Muscle layer of duodenum (tissue), 2 donors: ENCODE results near the gene RFTN1.
A peak's percentile ranks its signal among the peaks of the same experiment; 100 is the strongest.

ENCODE experiments used
- H3K27ac ChIP-seq: one replicate; pipeline ENCODE4 v1.7.0; 2013; ENCODE audit warnings: mild to moderate bottlenecking, low read length
- H3K27me3 ChIP-seq: one replicate; pipeline ENCODE4 v1.7.0; 2013; ENCODE audit warnings: low read depth, mild to moderate bottlenecking, control low read depth, low read length
- H3K36me3 ChIP-seq, 2 donors: one replicate each; pipeline ENCODE4 v1.7.0; 2013; ENCODE audit warnings: low read length in 2 of 2, control low read depth in 1 of 2, mild to moderate bottlenecking in 1 of 2; ENCODE audit not compliant: insufficient read depth in 2 of 2, control insufficient read depth in 1 of 2
- H3K4me1 ChIP-seq, 2 donors: one replicate each; pipeline ENCODE4 v1.7.0; 2013; ENCODE audit warnings: low read length in 2 of 2, mild to moderate bottlenecking in 2 of 2, control low read depth in 1 of 2, moderate library complexity in 1 of 2; ENCODE audit not compliant: insufficient read depth in 2 of 2, control insufficient read depth in 1 of 2
- H3K4me3 ChIP-seq, 2 donors: one replicate each; pipeline ENCODE4 v1.7.0; 2013; ENCODE audit warnings: low read length in 2 of 2, low read depth in 1 of 2, mild to moderate bottlenecking in 1 of 2
- H3K9me3 ChIP-seq, 2 donors: one replicate each; pipeline ENCODE4 v1.7.0; 2013; ENCODE audit warnings: low read length in 2 of 2, control low read depth in 1 of 2, mild to moderate bottlenecking in 1 of 2; ENCODE audit not compliant: control insufficient read depth in 1 of 2
- donor health status: healthy.

The RFTN1 gene

DNA sequence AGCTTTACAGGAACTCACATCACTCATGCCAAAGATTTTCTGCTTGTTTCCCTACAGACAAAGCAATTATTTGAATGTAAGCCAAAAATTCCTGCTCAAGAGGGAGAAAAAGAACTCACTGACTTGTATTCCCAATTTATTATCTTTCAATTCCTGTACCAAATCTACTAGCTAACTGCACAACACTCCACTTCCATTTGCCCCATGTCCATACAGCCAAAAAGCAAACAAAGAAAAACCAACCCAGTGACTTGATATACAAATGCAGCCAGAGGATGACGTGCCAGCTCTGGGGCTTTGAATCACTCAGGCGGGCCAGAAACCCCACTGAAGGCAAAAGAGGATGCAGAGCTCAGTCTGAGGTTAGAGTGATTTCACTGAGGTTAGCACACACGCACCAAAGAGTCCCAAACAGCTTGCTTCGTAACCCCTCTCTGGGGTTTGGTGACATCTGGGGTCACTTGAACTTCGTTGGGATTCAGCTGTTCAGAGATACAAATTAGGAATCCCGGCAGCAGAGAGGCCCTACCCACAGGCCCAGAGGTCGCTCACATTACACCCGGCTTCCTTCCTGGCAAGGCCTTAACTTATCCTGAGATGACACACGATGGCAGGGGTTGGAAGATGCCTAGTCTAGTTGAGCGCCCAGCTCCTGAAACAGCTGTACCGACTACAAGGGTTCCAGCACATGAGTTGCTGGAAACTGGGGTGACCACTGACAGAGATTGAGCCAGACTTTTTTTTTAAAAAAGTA lies 1.6 kb downstream of the RFTN1 start:
- no peaks in the 10 kb centered on the region for H3K27me3 ChIP-seq
- no peaks in the 10 kb centered on the region for H3K36me3 ChIP-seq
- peak overlapping the region; percentile 53 for H3K27ac ChIP-seq
- peaks cover 12 to 19% of the 10 kb centered on the region in 2 donors for H3K4me1 ChIP-seq
- no peaks in the 10 kb centered on the region for H3K9me3 ChIP-seq
- peak overlapping the region; percentile 68 to 82 for H3K4me3 ChIP-seq

DNA sequence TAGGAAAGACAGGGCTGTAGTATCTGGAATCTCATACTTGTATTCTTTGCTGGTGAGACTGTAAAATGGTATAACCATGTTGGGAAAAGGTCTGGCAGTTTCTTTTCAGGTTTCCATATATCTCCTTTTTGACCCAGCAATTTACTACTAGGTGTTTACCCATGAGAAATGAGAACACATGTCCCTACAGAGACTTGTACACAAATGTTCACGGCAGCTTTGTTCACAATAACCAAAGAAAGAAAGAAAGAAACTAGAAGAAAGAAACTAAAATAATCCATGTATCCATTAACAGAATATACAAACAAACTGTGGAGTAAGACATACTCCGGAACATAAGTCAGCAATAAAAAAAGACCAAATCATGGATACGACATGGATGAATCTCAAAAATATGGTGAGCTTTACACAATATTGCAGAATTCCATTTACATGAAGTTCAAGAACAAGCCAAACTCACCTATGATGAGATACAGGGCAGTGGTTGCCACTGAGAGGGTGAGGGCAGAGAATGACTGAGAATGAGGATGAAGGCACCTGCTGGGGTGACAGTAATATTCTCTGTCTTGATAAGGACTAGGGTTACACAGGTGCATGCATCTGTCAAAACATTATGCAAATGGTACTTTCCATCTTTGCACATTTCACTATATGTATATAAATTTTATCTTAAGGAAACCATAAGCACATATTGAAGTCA lies 2.7 kb downstream of the RFTN1 start:
- peaks cover 12 to 19% of the 10 kb centered on the region in 2 donors for H3K4me1 ChIP-seq
- peak overlapping the region; percentile 53 for H3K27ac ChIP-seq
- H3K36me3 ChIP-seq = no peaks in the 10 kb centered on the region
- peak overlapping the region in 1 of 2 donors; percentile 68 for H3K4me3 ChIP-seq
- no peaks in the 10 kb centered on the region for H3K9me3 ChIP-seq
- no peaks in the 10 kb centered on the region for H3K27me3 ChIP-seq

DNA sequence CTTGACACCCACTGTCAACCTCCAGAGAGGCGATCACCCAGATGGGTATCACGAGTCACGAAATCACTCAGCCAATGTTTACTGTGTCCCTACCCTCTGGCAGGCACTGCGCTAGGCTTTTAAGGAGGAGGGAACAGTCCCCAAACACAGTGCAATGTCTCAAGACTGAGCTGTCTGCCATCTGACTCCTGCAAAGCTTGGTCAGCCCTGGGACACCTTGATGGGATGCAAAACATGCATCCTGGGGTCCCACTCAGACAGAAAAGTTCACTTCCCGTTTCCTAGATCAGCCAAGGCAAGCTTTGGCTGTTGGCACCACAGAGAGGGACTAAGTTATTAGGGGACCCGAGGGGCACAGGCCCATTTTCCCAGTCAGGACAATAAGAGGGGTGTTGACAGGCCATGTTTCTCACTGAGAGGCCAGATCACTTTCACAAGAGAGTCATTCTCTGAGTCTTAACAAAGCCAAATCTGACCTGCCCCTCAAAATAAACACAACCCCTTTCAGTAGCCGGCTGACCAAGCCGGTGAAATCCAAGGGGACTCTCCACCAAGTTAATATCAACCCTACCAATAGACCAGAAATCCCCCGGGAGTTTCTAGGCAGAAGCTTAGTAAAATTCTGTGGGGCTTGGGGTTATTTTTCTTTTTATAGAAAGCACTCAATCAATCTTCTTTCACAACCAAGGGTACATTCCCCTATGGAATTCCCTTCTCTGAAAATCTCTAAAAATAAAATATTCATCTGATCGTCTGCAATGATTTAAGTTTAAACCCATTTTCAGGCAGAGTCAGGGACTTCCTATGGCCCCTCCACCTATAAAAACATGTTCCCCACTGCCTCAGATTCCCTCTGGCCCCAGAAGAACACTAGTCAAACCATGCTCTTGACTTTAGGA lies 3.5 kb downstream of the RFTN1 start:
- Histone ChIP-seq H3K27me3 (no peaks in the 10 kb centered on the region), H3K36me3 (no peaks in the 10 kb centered on the region), H3K9me3 (no peaks in the 10 kb centered on the region), H3K27ac (no peak overlapping the region), H3K4me1 (peaks cover 12 to 19% of the 10 kb centered on the region in 2 donors), H3K4me3 (no peak overlapping the region)

DNA sequence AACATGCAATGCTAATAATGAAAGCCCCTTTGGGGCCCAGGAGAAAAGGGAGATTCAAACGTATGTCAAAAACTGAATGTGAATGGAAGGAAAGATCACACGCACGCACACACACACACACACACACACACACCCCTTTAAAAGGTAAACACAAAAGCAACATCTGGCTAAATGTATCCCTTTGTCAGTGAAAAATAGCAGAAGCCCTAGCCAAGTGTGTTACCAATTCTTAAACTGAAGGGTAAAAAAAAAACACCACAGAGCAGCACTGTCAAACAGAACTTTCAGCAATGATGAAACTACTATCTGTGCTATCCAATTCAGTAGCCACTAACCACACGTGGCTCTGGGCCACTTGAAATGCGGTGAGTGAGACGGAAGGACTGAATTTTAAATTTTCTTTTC lies 4.9 kb downstream of the RFTN1 start:
- H3K27ac ChIP-seq = no peak overlapping the region
- no peak overlapping the region for H3K4me3 ChIP-seq
- H3K4me1 ChIP-seq = peaks cover 12 to 19% of the 10 kb centered on the region in 2 donors
- H3K36me3 ChIP-seq = no peaks in the 10 kb centered on the region
- no peaks in the 10 kb centered on the region for H3K27me3 ChIP-seq
- H3K9me3 ChIP-seq = no peaks in the 10 kb centered on the region

DNA sequence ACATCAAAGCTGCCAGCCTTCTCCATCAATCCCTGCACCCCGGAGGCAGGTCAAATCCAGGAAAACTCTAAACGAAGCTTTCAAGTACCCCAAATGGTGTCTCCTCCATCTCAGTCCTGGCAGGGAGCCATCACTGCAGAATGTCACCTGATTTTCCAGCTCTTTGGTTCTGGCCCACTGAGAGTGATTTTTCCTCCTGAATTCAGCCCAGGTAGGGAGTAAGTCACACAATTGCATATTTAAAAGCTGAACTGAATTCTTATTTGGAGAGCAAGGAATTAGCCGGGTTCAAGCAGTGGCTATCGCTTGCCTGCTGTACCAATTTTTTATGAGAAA lies 5.3 kb downstream of the RFTN1 start:
- H3K9me3 ChIP-seq = no peaks in the 10 kb centered on the region
- H3K36me3 ChIP-seq = no peaks in the 10 kb centered on the region
- no peak overlapping the region for H3K27ac ChIP-seq
- H3K4me3 ChIP-seq = no peak overlapping the region
- peaks cover 12 to 19% of the 10 kb centered on the region in 2 donors for H3K4me1 ChIP-seq
- no peaks in the 10 kb centered on the region for H3K27me3 ChIP-seq

DNA sequence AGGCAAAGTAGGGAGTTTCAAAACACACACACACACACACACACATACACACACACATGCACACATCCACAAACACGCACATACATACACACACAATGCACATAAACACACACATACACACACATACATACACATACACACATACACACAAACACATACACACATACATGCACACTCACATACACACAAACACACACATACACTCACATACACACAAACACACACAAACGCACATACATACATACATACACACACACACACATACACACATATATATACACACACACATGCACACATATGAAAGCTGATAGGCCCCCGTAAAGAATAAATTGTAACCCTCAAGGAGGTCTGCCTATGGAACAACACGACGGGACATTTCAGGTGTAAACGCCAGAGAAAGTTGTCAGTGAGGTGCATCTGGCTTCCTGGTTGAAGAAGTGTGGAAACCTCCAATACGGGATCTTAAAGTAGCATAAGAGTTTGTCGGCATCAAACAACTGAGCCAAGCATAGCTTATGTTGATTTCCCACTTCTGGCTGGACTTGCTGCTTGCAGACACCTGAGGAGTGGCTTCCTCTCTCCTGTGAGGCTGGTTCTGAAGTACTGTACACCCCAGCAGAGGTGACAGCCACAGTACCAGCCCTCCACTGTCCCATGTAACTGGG lies 5.8 kb downstream of the RFTN1 start:
- Histone ChIP-seq H3K27ac (no peak overlapping the region), H3K4me1 (peaks cover 12 to 14% of the 10 kb centered on the region in 2 donors), H3K9me3 (no peaks in the 10 kb centered on the region), H3K27me3 (no peaks in the 10 kb centered on the region), H3K4me3 (no peak overlapping the region), H3K36me3 (no peaks in the 10 kb centered on the region)

DNA sequence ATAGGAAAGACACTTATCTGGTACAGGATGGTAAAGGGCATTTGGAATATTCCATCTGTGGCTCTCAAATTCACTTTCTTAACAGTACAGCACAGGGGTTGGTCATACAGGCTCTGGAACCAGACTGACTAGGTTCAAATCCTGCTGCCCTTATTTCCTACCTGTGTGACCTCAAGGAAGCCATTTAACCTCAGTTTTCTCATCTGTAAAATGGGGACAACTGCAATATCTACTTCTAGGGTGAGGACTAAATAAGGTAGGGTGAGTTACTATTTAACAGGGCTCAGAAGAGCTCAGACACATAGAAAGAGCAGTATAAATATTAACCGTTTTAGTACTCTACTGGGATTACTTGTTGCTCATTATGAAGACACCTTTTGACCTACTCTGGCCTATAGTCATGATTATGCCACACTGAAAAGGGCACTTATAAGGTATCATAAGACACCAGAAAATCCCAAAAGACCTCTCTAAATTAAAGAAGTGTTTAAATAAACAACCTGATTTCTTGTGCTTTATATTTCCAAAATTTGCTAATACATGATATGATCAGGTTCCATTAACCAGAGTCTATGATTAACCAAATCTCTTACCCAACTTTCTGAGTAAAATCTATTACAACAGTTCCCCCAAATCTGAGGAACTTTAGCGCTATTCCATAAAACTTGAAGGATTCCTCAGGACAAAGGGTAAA lies 6.5 kb downstream of the RFTN1 start:
- Histone ChIP-seq H3K9me3 (no peaks in the 10 kb centered on the region), H3K4me3 (no peak overlapping the region), H3K4me1 (peaks cover 8 to 12% of the 10 kb centered on the region in 2 donors), H3K36me3 (no peaks in the 10 kb centered on the region), H3K27ac (no peak overlapping the region), H3K27me3 (no peaks in the 10 kb centered on the region)

DNA sequence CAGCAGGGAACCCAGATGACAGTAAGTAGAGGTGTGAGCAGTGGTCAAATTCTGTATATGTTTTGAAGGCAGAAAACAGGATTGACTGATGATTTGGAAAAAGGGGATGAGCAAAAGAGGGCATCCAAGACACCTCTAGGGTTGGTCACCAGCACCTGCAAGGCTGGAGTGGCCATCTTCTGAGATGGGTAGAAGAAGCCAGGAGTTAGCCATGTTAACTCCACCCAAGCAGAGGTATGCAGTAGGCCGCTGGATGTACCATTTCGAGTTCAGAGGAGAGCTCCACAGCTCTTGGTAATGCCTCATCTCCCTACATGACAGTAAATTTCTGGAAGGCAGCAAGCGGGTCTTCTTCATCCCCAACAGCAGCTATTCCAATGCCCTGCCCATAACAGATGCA lies 7.0 kb downstream of the RFTN1 start:
- Histone ChIP-seq H3K36me3 (no peaks in the 10 kb centered on the region), H3K27ac (no peak overlapping the region), H3K4me3 (no peak overlapping the region), H3K9me3 (no peaks in the 10 kb centered on the region), H3K27me3 (no peaks in the 10 kb centered on the region), H3K4me1 (peaks cover 6 to 12% of the 10 kb centered on the region in 2 donors)

DNA sequence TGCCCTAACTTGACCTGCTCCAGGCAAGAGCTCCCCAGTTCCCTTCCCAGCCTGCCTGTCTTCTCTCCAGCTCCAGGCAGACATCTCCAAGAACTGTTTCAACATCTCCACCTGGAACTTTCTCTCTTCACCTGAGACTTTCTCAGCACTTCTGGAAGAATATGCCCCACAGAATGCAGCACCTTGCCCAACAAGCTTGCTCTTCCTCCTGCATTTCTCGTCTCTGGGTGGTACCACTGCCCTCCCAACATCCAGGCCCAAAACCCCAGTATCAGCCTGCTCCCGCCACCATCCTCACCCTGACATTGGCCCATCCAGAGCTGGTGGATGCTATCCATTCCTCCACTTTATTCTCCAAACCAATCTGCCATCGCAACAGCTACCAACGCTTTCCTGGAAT lies 8.8 kb downstream of the RFTN1 start:
- Histone ChIP-seq H3K9me3 (no peaks in the 10 kb centered on the region), H3K27me3 (no peaks in the 10 kb centered on the region), H3K4me1 (peaks cover 3 to 8% of the 10 kb centered on the region in 2 donors), H3K36me3 (no peaks in the 10 kb centered on the region), H3K27ac (no peak overlapping the region), H3K4me3 (no peak overlapping the region)

DNA sequence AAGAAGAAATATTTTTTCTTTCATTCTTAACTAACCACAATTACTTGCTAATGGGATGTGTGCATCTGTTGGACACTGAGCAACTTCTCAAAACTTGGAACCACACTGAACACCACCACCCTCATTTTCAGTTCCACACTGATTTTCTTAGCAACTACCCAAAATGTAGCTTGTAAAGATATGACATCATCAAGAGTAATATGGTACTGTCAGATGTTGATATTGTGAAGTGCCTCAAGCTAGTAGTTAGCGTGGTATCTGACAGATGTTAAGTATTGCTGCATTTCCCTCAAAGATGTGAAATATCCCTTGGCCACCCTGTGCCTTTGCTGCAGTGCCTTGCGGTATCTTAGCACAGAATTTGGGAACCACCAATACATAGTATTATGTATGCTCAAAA lies 9.3 kb downstream of the RFTN1 start:
- Histone ChIP-seq H3K27ac (no peak overlapping the region), H3K4me3 (no peak overlapping the region), H3K36me3 (no peaks in the 10 kb centered on the region), H3K4me1 (peaks cover 0 to 8% of the 10 kb centered on the region in 2 donors), H3K27me3 (no peaks in the 10 kb centered on the region), H3K9me3 (no peaks in the 10 kb centered on the region)
